HG03460 (cell line): ENCODE data around the gene RBM17.
"Not testable (repeated sequence)": the region's sequence is repeated elsewhere in the genome, so short reads cannot be mapped to it uniquely, and the experiment has no call there.

Source experiments
- ATAC-seq: cut with Tn5 transposase; IDR thresholded peaks from one replicate; pipeline ENCODE4 v1.9.1; 2021; ENCODE audit not compliant: unreplicated experiment

RBM17 gene

GRCh38 chr10:6088721-6089333 is at the start of gene RBM17:
Gene RBM17 (plus strand): TSS chr10:6089034. CDS start chr10:6097066, 8,032 bp downstream.
- ATAC-seq, result peak; percentile 76

GRCh38 chr10:6039711-6040110 is 49.1 kb upstream of the RBM17 start:
- ATAC-seq, result no peak

GRCh38 chr10:6040205-6040604 is 48.6 kb upstream of the RBM17 start:
- ATAC-seq, result no peak

GRCh38 chr10:6043377-6043776 is 45.5 kb upstream of the RBM17 start:
- ATAC-seq, result not testable (repeated sequence)

GRCh38 chr10:6044060-6044459 is 44.8 kb upstream of the RBM17 start:
- no peak for ATAC-seq

GRCh38 chr10:6044751-6045313 is 44.0 kb upstream of the RBM17 start:
- no peak for ATAC-seq

GRCh38 chr10:6045314-6045848 is 43.5 kb upstream of the RBM17 start:
- ATAC-seq, result no peak

GRCh38 chr10:6045878-6046772 is 42.7 kb upstream of the RBM17 start:
- ATAC-seq, result no peak

- ATAC-seq, result no peak
These were observed 41.8 kb upstream of the RBM17 start for GRCh38 chr10:6046773-6047611.

GRCh38 chr10:6047847-6048246 is 41.0 kb upstream of the RBM17 start:
- no peak for ATAC-seq

GRCh38 chr10:6048281-6049030 is 40.4 kb upstream of the RBM17 start:
- no peak for ATAC-seq

GRCh38 chr10:6049031-6049400 is 39.8 kb upstream of the RBM17 start:
- ATAC-seq, result no peak

- peak; percentile 69 for ATAC-seq
These were observed 37.9 kb upstream of the RBM17 start for GRCh38 chr10:6050801-6051445.

GRCh38 chr10:6052247-6053221 is 36.3 kb upstream of the RBM17 start:
- peak; percentile 24 for ATAC-seq

- no peak for ATAC-seq
These were observed 35.5 kb upstream of the RBM17 start for GRCh38 chr10:6053303-6053702.

GRCh38 chr10:6053816-6054631 is 34.8 kb upstream of the RBM17 start:
- no peak for ATAC-seq

GRCh38 chr10:6054884-6055283 is 34.0 kb upstream of the RBM17 start:
- ATAC-seq, result no peak

- ATAC-seq, result no peak
These were observed 32.9 kb upstream of the RBM17 start for GRCh38 chr10:6055929-6056328.
